Dedifferentiated amniotic fluid mesenchymal stem cell (primary cell): Measurements from ENCODE around the gene SLC22A16.
"Not testable (repeated sequence)": the region's sequence is repeated elsewhere in the genome, so short reads cannot be mapped to it uniquely, and the experiment has no call there.

Experiments used
- DNase-seq: peaks from one replicate; pipeline ENCODE4 v3.0.0-alpha.2; 2016; ENCODE audit errors: extremely low spot score

The SLC22A16 gene

GRCh38 chr6:110476046-110476849 is at the start of gene SLC22A16:
Gene SLC22A16, minus strand, starts transcription at chr6:110476613. Its CDS starts 39 bp downstream, at chr6:110476574.
- DNase-seq: no peak

DNA sequence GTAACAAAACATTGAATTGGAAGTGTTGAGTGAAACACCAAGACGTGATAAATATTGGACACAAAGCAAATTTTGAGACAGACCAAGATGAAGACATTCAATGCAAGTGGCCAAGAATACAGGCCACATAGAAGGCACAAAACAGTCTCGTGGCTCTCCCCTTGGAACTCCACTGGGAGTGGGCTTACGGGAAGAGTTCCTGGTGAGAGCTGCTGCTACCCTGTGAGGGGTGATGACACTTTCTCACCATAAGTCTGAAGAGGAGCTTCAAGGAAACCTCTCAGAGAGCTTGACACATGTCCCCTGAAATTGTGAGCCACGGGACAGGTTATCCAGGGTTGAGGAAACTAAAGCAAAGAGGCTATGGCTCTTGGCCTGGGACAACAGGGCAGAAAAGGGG is 48.6 kb upstream of the SLC22A16 start:
- DNase-seq: no peak

- DNase-seq: no peak
These were observed 47.9 kb upstream of the SLC22A16 start for GRCh38 chr6:110524305-110524704.

DNA sequence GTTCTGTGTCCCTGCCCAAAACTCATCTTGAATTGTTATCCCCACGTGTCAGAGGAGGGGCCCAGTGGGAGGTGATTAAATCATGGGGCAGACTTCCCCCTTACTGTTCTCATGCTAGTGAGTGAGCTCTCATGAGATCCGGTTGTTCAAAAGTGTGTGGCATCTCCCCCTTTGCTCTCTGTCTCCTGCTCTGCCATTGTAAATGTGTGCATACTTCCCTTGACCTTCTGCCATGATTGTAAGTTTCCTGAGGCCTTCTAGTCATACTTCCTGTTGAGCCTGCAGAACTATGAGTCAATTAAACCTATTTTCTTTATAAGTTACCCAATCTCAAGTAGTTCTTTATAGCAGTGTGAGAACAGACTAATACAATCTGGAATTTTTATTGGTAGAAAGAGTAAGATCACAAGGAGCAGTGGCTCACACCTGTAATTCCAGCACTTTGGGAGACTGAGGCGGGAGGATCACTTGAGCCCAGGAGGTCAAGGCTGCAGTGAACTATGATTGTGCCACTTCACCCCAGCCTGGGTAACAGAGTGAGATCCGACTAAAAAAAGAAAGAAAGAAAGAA is 47.1 kb upstream of the SLC22A16 start:
- DNase-seq: no peak

DNA sequence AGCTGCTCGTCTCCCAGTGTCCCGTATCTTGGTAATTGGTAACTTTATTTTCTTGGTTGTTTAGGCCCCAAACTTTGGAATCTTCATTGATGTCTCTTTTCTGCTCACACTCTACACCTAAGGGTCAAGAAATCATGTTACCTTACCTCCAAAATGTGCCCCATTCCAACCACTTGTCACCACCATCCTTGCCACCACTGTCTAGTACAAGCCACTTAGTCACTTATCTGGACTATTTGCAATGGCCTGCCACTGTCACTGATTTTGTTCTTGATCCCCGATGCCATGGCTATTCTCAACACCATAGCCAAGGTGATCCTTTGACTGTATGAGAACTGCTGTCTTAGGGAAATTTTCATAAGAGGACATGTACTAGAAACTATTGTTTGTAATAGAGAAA is 46.0 kb upstream of the SLC22A16 start:
- no peak for DNase-seq

GRCh38 chr6:110520992-110521543 is 44.7 kb upstream of the SLC22A16 start:
- no peak for DNase-seq

DNA sequence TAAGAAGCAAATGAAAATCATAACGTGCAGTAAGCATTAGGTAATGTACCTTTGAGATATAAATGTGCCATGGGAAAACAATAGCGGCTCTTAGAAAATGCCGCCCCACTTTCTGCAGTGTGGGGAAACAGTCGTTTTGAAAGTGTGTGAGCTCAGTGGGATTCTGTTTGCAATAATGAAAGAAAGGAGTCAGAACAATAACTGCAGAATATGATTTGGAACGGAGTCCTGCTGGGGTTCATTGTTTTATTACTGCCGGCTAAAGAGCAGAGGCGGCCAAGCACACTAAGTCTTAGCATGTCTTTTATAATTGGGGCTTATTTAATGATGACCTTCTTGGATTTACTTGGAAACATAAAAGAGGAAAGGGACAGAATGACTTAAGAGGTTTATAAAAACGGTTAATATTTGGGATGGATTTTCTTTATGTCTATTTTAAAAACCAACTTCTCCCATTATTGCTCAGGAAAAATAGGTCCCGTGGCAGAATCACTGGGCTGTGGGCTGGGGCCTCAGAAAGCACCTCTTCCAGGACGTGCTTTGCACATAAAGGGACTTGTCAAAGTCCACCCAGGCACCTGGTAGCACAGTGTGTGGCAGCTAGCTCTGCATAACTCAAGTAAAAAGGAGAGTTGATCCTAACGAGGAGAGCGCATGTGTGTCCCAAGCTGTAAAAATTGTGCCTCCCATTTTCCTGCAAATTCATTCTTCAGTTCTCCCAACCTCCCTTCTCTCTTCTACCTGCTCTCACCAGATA is 44.0 kb upstream of the SLC22A16 start:
- DNase-seq: no peak

DNA sequence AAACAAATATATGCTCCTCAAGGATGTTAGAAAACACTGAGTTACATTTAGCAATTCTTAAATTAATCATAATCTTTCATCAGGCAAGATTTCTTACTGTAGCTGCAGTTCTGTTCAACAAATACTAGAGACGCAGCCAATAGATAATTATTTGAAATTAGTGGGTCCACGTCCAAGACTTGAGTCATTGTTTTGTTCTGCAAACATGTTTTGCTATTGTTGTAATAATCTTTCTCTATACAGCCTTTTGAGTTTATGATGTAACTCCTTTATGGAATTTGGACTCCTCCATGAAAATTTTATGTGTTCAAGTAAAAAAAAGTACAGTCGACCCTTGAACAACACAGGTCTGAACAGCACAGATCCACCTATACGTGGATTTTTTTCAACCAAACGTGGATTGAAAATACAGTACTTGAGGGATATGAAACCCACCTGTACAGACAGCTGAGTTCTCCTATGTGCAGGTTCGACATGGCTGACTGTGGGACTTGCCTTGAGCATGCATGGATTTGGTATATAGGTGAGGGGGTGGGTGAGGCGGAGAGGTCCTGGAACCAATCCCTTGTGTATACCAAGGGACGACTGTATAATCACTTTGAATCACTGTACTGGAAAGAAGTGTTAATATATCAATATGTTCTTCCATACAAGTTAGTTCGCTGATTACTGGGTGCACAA is 41.3 kb upstream of the SLC22A16 start:
- no peak for DNase-seq

- no peak for DNase-seq
These were observed 40.6 kb upstream of the SLC22A16 start for GRCh38 chr6:110517034-110517433.

- DNase-seq: no peak
These were observed 38.4 kb upstream of the SLC22A16 start for GRCh38 chr6:110514818-110515217.

DNA sequence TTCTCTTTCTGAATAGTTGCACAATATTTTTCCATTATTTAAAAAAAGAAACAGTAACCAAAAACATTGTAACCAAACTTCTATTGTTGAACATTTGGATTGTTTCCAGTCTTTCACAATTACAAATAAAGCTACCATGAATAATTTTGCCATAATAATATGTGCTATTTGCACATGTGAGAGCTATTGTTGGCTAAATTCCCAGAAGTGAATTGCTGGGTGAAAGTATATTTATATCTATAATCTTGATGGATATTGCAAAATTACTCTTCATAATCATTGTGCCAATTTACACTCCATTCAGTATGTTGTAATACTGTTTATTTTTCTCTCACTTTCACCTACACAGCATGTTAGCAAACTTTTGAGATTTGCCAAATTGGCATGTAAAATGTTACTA is 36.6 kb upstream of the SLC22A16 start:
- no peak for DNase-seq

DNA sequence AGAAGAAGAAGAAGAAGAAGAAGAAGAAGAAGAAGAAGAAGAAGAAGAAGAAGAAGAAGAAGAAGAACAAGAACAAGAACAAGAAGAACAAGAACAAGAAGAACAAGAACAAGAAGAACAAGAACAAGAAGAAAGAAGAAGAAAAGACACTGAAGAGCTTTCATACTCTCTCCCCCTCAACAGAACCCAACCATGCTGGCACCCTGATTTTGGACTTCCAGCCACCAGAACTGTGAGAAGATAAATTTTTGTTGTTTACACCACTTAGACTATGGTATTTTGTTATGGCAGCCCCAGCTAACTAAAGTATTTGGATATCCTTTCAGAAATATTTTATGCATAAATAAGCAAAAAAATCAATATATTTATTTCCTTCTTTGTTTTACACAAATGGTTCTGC is 36.1 kb upstream of the SLC22A16 start:
- DNase-seq: not testable (repeated sequence)

DNA sequence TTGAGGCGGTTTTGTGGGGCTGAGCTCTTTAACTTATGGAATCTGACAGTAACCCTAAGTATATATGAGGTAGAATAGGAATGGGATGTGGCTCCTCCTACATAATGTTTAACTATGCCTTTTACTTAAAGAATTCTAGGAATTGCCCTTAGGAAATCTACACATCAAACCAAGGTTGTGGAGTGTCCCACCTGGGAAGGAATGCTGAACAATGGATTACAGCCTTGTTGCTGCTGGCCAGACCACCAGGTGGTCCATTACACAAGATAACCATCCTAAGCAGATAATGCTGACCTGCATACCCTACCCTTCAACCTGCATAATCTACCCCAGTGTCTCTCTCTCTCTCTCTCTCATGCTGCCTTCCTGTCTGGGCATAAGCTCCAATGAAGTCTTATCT is 35.0 kb upstream of the SLC22A16 start:
- no peak for DNase-seq

GRCh38 chr6:110509617-110510241 is 33.3 kb upstream of the SLC22A16 start:
- no peak for DNase-seq

GRCh38 chr6:110504891-110505290 is 28.5 kb upstream of the SLC22A16 start:
- DNase-seq: not testable (repeated sequence)

DNA sequence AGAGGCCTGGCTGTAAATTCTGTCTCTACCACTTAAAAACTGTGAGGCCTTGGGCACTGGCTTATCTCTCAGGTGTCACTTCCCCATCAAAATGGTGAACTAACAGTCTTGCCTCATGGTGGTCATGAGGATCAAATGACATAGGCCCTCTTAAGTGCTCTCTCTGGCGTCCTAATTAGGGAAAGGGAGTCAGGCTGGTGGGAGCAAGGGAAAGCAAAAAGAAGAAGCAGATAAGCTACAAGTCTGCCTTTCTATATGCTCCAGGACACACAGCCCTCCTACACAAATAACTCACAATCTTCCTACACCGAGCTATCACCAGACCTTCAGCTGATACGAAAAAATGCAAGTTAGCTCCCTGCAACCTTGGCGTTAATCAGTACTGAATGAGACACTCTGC is 19.5 kb upstream of the SLC22A16 start:
- no peak for DNase-seq

- DNase-seq: no peak
These were observed 16.9 kb upstream of the SLC22A16 start for GRCh38 chr6:110493253-110493800.

- no peak for DNase-seq
These were observed 16.2 kb upstream of the SLC22A16 start for GRCh38 chr6:110492584-110492983.

DNA sequence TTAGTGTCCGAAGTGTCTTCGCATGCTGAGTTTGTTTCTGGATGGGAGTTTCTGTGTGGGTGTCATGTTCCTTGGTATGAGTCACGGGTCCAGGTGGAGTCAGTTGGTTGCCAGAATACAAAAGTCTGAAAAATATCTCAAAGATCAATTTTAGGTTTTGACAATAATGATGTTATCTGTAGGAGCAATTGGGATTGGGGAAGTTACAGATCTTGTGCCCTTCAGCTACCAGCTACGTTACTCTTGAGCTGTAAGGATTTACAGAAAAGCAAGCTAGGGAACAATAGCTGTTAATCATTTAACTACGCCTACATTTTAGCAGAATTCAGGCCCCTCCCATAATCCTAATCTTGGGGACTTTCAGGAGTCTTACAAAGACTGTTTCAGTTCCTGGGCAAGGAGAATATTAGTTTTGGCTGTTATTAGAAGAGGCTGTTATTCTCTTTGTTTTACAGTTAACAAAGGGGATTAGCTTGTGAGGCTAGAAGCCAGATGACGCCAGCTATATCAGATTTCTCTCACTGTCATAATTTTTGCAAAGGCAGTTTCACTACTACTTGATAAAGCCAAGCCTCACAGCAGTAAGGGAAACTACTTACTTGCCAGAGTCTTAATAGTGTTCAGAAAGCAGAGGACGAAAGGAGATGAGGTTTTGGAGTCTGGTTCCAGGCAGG is 15.4 kb upstream of the SLC22A16 start:
- DNase-seq: no peak

DNA sequence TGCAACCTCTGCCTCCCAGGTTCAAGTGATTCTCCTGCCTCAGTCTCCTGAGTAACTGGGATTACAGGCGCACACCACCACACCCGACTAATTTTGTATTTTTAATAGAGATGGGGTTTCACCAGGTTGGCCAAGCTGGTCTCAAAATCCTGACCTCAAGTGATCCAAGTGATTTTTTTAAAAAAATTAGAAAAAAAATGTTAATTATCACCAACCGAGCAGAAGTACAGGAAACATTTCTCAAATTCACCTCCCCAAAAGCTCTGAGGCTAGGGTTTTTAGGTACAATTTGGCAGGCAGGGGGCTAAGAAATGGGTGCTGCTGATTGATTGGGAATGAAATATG is 14.9 kb upstream of the SLC22A16 start:
- no peak for DNase-seq

DNA sequence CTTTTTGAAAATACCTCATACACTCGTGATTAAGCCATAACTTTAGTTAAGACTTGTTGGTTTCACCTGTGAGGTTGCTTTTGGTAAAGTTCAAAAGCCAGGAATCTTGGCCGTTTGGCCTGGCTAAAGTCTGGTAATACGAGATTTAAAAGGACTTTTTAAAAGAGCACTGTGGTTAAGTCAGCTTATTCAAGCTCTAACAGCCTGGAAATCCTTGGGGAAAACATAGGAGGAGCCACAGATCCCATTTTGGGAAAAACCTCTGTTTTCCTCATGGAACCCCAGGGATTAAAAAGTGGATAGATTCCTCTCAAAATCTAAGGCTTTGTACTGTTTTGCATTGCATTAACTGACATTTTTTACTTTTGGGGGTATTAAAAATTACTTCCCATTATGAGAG is 13.7 kb upstream of the SLC22A16 start:
- DNase-seq: no peak
